HG03045 (cell line): ENCODE data around the gene AMOTL2.

Source experiments
- ATAC-seq: cut with Tn5 transposase; IDR thresholded peaks from one replicate; pipeline ENCODE4 v1.9.1; 2021; ENCODE audit warnings: mild to moderate bottlenecking, moderate library complexity; ENCODE audit not compliant: unreplicated experiment

AMOTL2 gene

GRCh38 chr3:134374105-134374790 lies at the start of gene AMOTL2:
Gene AMOTL2 (minus strand): TSS chr3:134374447. CDS start chr3:134371433, 3,014 bp downstream.
- no peak for ATAC-seq

DNA sequence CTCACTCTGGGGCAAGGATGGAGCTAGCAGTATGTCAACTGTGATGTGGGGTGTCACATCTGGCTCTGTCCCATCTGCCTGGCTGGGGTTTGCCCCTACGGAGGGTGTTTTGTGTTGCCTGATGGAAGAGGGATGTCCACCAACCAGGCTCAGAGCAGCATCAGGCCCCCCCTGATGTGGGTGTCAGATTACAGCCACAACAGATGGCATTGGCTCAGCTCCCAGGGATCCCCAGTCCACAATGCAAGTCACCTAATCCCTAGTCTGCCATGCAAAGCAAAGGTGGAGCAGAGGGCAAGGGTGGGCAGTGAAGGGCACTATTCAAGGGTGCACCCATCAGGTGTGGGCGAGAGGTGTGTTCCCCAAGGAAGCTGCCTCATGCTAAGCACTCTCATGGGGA lies 48.9 kb upstream of the AMOTL2 start:
- no peak for ATAC-seq

DNA sequence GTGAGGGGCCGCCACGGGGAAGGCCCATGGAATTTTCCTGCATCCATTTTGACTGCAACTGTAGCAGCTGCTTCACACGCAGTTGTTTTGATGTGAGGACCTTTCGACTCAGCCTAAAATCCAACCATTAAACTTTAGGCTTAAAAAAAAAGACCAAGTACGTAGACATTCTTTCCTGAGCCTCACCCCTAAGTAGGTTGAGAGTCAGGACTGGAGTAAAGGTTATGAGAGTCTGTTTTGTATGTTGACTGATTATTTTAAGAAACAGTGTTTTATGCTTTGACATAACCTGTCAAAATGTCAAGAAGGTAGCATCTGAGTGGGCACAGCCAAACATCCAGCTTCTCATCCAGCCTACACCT lies 45.7 kb upstream of the AMOTL2 start:
- no peak for ATAC-seq

DNA sequence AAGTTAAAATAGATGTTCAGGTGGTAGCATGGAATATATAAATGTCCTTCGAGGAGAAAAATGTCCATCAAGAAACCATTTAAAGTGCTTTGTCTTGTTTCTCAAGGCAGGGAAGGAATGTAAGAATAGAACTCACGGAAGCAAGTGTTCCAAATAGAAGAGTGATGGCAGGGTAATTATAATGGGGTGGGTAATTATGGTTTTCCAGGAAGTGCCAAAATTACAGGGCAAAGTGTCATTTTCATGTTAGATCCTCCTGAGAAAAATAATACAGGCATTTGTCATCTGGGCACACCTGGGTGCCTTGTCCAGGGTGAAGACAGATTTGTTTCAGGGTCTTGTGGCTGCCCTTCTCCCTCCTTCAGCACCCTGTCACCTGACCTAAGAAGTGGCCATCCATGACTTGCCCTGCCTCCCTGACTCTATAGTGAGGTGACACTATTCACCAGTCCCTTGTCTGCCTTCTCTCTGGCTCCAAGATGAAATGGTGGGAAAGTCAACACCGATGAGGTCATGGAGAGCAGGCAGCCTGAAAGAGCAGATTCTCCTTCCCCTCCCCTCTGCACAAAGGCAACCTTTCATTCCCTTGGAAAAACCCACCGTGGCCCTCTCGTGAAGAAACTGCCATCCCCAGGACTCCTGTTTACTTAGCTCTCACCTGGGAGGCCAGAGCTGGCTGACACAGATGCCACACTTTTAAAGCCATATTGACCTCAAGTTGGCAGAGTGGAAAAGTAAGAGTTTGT lies 45.1 kb upstream of the AMOTL2 start:
- no peak for ATAC-seq

GRCh38 chr3:134409041-134409440 lies 34.8 kb upstream of the AMOTL2 start:
- ATAC-seq, result no peak

DNA sequence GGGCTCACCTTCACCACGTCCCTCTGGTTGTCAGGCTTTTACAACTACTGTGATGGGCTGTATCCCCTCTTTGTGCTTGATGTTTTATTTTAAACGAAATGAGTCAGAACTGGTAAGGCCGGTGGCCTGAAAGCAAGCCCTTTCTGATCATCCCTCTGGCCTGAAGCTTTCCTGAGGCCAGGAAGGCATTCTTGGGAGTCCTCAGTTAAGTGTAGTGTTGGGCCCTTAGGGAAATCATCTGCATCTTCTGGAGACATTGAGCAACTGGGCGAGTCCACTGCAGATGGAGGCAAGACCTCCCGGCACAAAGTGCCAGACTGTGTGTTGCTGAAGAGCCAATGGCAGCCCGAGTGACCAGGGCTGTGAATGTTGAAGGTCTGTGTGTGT lies 33.0 kb upstream of the AMOTL2 start:
- no peak for ATAC-seq

DNA sequence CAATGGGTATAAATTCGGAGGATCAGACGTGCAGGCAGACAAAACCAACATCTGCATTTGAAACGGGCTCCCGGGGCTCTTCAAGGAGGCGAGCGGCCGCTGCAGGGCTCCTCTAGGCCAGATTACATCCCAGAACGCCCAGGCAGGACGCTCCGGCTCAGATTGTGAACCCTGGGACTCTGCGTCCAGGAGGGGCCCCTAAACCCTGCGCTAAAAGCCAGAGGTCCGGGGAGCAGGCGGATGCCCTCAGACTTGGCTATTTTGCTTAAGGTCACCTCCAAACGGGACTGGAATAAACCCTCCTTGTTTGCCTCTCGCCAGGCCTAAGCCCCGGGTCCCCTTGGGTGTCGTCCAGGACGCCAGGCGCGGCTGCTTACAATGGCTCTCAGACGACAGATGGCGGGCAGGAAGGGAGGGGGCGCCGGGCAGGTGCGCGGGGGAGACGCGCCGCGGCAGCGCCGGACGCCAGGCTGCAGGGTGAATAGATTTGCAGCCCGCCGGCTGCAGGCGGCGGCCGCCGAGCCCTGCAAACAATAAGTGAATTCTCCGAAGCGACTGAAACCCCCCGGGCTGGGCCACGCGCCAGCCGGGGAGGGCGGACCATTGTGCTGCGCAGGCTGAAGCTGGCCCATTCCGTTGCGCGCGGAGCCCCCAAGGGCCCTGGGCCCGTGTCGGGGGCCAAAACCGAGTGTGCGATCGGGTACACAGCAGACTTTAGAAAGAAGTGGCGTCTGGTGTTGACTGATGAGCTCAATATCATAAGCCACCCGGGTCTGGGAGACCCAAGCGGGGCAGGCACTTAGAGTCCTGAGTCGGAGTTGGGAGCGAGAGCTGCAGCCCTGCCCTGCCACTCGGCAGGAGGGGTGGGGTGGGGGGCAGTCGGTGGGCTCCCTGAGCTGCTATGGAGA lies 32.3 kb upstream of the AMOTL2 start:
- ATAC-seq, result no peak

- ATAC-seq, result no peak
Observed at GRCh38 chr3:134404366-134404885, 30.2 kb upstream of the AMOTL2 start.

DNA sequence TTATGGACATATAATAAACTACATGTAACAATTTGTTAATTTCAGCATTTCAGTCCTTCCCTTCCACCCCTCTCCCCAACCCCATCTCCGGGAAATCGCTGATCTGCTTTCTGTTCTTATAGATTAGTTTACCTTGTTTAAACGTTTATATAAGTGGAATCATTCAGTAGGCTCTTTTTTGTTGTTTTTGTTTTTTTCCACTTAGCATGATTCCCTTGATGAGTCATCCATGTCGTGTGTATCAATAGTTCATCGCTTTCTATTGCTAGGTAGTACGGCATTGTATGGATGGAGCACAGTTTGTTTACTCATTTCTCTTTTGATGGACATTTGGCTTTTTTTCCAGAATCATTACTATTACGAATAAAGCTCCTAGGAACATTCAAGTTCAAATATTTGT lies 23.5 kb upstream of the AMOTL2 start:
- ATAC-seq, result no peak

DNA sequence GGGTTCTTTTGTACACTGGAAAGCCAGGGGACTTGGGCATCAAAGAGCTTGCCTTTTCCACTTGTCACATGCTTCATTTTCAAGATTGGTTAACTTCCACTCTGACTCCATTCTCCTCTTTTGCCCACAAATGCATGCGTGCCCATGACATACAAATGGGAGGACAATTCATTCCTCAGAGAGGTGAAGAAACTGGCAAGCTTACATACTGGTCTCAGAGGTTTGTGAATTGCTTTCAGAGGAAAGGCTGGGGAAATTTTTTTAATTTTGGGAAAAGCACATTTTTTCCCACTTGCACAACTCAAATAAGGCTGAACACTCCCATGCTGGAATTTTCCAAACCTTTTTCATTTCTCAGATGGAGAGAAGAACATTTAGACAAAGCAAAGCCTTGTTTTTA lies 20.9 kb upstream of the AMOTL2 start:
- no peak for ATAC-seq

DNA sequence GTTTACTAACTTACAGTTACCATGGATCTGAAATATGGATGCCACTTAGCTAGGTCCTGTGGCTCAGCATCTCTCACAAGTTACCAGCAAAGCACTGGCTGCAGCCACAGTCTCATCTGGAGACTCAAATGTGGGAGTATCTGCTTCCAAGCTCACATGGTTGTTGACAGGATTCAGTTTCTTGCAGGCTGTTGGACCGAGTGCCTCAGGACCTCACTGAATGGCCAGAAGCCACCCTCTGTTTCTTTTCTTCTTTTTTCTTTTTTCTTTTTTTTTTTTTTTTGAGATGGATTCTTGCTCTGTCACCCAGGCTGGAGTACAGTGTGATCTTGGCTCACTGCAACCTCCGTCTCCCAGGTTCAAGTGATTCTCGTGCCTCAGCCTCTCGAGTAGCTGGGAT lies 20.1 kb upstream of the AMOTL2 start:
- no peak for ATAC-seq

DNA sequence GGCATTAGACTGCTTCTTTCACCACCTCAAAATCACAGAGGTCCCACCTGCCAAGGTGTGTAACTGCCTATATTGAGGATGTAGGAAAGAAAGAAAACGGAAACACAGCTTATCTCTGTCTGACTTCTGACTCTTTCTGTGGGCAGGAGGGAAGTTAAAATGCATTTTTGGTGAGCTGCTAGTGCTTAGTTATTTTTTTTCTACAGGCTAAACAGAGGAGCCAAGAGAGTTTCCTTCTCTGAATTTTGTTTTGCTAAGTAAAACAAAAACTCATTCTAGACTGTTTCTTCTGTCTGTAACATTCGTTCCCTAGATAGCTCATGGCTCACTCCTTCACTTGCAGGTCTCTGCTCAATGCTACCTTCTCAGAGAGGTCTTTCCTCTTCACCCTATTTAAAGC lies 18.8 kb upstream of the AMOTL2 start:
- no peak for ATAC-seq

GRCh38 chr3:134392336-134392983 lies 18.2 kb upstream of the AMOTL2 start:
- no peak for ATAC-seq

- ATAC-seq, result no peak
Observed at GRCh38 chr3:134389865-134390264, 15.6 kb upstream of the AMOTL2 start.

- ATAC-seq, result no peak
Observed at GRCh38 chr3:134388788-134389485, 14.7 kb upstream of the AMOTL2 start.

DNA sequence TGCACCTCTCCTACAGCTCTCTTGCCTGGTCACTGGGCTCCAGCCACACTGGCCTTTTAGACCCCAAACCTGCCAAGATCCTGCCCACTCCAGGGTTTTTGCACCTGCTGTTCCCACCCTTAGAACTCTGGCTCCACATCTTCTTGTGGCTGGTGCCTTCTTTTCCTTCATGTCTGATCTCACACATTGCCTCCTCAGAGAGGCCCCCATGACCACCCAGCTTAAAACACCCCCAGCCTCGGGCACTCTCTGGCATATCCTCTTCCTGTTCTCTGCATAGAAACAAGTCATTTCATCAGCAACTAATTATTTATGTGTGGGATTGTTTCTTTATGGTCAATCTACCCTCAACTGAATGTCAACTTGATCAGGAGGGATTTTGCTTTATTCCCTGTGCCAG lies 14.0 kb upstream of the AMOTL2 start:
- no peak for ATAC-seq

GRCh38 chr3:134387293-134387692 lies 13.0 kb upstream of the AMOTL2 start:
- no peak for ATAC-seq

DNA sequence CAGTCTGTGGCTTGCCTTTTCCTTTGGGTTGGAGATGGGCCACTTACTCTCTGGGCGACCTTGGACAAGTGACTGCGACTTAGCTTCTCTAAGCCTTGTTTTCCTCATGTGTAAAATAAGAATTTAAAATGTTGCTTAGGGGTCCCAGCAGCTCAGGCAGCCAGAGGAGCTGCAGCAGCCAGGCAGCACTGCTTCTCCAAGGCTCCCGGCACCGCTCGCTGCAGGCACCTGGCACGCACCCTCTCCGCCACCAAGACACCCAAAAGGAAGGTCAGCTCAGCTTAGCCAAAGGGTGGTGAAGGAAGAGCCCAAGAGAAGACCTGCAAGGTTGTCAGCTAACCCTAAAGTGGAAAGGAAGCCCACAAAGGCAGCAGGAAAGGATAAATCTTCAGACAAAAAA lies 10.7 kb upstream of the AMOTL2 start:
- ATAC-seq, result no peak

DNA sequence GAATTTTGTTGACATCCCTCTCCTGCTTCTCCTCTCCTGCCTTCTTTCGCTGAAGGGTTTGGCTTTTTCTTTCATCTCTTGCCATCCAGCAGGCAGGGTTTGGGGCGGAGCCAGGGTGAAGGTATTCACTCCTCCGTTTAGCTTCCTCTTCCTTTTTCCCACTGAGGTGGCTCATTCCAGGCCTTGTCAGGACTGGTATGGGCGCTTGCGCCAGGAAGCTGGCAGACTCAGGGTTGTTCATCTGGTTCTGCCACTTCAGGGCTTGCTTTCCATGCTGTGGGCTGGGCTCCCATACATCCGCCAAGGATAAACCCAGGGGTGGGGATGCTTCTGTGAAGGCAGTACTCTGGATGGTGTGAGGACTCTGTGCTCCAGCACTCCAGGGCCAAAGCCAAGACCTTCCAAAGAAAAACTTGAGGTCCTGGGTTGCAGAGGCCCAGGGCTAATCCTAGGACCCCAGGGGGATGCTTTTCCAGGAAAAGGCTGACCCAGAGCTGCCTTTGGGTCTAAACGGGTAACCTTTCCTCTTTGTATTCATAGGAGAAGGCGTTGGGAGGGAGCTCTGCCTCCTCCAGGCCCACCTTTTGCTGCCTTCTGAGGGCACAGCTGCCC lies 7.7 kb upstream of the AMOTL2 start:
- no peak for ATAC-seq

GRCh38 chr3:134381076-134381475 lies 6.8 kb upstream of the AMOTL2 start:
- no peak for ATAC-seq
